GM15510 (cell line): ENCODE measurements around the gene C5orf47.

Experiments used
- POLR2A ChIP-seq: IDR thresholded peaks from 3 replicates; pipeline ENCODE4 v1.6.1; 2011; ENCODE audit warnings: borderline replicate concordance; ENCODE audit not compliant: insufficient read length; ENCODE audit errors: extremely low read depth

C5orf47 gene

DNA sequence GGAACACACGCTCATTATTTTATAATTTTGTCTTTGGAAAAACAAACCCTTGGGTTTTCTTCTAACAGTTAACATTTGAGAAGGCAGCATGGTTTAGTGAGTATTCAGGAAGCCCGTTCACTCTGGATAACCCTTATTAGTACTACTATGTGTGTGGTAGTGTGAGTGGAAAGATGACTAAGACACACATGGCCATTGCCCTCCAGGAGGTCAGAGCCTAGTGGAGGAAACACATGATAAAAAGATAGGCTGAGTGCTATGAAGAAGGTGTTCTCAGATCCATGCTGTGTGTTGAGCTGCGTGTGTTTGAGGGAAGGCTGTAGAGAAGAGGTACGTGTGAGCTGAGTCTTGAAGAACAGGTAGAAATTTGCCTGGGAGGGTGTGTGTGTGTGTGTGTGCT, 8.4 kb downstream of the C5orf47 start:
- TF ChIP-seq POLR2A, result no peak

DNA sequence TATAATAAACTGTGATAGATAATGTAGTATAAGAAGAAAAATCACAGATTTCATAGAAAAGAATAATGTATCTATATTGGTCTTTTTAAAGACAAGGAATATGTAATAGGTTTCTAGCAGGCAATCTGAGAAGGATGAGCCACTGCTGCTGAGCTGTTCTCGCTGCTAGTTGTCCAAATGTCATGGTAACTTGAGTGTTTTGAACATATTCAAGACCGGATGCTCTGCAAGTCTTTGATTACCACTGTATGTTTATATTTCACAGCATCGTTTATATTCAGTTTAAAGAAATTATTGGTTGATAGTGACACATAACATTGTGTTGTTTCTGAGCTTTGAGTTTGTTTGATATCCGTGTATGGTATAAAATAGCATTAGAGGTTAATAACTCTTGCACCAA, 9.6 kb downstream of the C5orf47 start:
- no peak for TF ChIP-seq POLR2A

DNA sequence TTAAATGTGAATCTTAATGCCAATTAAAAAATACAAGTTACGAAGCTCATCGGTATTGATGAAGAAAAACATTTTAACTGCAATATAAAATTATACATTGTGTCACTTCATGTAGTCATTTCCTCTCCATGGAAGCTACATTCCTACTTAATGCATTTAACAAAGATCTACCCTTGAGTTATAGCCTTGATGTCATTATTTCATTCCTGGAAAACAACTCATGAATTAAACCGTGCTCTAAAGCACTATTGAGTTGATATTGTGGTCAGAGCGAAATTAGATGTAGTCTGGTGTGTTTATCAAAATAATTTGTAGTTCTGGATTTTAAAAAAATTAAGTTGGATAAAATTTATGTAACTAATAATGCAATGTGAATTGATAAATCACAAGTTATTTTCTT, 11.1 kb downstream of the C5orf47 start:
- TF ChIP-seq POLR2A, result no peak

DNA sequence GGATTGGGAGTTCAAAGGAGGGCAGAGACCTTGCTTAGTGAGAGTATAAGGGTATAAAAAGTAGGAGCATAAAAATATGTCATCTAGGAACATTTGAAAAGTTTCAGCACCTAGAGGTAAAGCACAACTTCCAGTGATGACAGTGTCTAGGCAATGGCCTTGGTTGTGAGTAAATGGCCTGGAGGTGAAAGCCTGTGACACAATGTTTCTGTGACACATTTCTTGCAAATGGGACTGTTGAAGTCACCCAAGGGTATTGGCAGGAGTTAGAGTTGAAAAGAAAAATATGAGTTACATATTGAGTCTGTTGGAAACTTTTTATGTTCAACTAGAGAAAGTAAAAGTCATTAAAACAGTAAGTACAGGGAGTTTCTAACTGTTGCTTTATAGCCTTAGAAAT, 14.8 kb downstream of the C5orf47 start:
- no peak for TF ChIP-seq POLR2A

DNA sequence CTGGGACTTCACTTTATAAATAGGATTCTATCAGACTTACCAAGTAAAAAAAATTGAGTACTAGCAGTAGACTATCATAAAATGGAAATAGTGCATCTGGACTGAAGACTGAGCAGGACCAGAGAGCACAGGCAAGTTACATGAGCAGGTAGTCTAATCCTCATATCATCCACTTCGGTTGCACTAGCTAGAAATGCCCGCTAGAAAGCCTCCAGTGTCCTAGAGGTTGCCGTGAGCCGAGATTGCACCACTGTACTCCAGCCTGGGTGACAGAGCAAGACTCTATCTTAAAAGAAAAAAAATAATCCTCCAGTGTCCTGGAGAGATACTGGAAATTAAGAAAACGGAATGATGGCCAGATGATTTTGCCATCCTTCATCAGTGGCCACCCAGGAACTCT, 20.0 kb downstream of the C5orf47 start:
- no peak for TF ChIP-seq POLR2A

DNA sequence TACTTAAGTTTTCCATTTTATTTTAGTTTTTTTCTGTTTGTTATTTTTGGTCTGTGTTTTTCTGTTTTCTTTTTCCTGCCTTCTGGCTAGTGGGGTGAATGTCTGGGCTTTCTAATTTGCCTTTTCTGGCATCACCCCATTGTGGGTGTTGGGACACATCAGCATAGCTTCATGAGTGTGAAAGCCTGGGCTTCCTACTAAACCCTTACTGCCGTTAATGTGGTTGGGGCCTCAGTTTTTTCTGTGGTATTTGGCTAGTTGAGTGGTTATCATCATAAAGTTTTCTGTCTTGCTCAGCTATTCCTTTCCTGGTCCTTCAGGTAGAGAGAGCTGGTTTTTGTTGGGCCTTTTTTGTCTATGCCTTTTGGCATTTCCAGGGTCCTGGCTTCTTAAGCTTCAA, 21.4 kb downstream of the C5orf47 start:
- no peak for TF ChIP-seq POLR2A

DNA sequence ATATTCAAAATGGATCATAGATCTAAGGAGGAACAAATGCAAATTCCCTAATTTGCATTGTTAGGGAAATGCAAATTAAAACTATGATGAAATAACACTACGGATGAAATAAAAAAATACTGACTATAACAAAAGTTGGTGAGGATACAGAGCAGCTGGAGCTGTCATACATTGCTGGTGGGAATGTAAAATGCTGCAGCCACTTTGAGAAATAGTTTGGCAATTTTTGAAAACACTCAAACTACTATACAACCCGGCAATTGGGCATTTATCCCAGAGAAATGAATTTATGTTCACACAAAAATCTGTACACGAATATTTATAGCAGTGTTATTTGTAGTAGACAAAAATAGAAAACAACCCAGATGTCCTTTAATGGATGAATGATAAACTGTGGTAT, 22.5 kb downstream of the C5orf47 start:
- TF ChIP-seq POLR2A, result no peak

DNA sequence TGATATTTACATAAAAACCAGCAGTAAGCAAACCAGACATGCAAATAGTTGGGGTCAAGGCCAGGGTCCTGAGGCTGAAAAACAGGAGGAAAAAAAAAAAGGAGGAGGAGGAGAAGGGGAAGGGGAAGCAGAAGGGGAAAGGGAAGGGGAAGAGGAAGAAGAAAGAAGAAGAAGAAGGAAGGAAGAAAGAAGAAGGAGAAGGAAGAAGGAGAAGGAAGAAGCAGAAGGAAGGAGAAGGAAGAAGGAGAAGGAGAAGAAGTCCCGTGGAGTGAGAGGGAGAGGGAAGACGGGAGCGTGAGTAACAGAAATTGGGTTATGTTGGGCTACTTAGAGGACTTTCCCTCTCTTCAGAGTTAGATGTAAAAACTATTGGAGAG, 31.9 kb downstream of the C5orf47 start:
- TF ChIP-seq POLR2A, result no peak

DNA sequence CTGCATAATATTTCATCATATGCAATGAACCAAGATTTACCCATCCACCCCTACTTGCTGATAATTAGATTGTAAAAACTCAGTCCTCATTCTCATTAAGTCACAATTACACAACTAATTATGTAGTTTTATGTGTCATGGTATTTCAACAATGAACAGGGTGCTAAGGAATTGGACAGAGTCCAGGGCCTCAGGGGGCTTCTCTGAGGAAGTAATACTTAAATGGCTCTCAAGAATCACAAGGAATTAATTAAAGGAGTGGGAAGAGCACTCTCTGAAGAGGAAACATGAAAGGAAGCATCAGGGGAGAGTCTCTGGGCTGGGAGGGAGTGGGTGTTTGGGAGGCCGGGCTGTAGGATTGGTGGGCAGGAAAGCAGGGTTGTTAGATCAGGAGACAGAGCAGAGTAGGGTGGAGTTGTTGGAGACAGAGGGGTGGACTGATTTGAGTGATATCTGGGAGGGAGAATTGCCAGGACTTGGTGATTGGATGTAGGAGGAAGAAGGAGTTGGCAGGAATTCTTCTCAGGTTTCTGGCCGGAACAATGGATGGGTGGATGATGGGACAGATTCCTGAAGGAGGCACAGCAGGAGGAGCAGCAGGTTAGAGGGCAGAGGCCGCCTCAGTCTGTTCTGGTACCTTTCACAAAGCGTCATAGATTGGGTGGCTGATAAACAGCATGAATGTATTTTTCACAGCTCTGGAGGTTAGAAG, 33.6 kb downstream of the C5orf47 start:
- TF ChIP-seq POLR2A, result no peak

DNA sequence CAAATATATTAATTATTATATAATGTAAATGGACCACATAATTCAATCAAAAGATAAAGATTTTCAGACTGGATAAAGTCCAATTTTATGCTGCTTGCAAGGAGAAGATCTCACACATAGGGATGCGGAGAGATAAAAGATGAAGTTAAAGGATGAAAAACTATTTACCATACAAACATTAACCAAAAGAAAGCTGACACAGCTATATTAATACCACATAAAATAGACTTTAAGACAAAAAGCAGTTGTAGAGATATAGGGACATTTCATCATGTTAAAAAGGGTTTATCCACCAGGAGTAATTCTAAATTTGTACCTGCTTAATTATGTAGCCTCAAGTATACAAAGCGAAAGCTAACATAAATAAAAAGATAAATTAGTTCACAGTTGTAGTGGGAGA, 41.3 kb downstream of the C5orf47 start:
- TF ChIP-seq POLR2A, result no peak

DNA sequence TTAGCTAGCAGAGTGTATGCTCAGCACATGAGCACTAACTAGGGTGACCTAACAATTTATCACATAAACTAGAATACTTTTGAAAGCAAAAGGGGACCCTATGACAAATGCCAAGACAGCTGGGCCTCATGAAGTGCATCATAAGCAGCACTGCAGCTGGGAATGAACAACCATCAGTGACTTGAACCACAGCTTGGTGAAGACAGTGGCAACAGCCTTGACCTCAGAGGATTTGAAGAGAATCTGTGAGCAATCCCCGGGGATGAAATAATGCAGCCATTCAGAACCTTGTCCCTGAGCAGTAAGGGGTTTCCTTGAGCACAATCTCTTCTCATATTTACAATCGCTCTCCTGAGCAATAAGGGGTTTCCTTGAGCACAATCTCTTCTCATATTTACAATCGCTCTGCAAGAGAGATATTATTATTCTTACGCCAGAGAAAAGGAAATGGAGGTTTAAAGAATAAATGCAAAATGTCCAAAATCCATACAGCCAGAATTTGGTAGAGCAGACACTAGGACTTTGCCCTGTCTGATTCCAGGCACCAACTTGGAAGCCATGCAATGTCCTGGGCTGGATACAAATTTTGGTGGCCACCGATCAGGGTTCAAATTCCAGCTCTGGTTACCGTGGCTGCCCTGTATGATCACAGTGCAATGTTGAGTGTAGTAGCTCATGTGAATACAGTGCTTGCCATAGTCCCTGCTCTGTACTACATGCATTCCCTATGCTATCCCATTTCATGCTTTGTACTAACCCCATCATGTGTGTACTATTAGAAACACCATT, 55.7 kb downstream of the C5orf47 start:
- no peak for TF ChIP-seq POLR2A

DNA sequence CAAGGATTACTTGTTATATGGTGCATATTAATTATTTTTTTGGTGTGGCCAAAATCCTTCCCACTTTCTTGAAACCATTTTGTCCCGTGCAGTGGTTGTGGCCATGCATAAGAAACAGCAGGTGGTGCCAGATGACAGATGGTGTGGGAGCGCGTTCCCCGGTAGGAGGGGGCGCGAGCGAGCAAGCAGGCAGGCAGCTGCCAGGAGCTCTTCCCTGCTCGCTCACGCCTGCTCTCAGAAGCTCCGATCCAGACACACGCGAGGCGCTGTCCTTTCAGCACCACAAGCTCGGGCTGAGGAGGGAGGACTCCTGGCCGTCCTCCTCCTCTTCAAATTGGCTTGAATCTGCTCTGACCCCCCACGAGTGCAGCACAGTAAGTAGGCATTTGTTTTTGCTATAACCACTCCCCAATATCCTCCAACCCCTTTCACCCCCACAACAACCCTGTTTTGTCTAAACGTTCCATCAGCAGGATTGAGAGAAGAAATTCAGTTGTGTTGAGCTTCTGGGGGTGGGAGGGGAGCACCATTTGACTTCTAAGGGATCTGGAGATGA, 56.6 kb downstream of the C5orf47 start, which contains the start of gene NSG2:
Gene NSG2 (plus strand): TSS at position 237 of the 556 bp plus-strand sequence. CDS start 1,050 bp downstream, outside the sequence.
- TF ChIP-seq POLR2A, result no peak

DNA sequence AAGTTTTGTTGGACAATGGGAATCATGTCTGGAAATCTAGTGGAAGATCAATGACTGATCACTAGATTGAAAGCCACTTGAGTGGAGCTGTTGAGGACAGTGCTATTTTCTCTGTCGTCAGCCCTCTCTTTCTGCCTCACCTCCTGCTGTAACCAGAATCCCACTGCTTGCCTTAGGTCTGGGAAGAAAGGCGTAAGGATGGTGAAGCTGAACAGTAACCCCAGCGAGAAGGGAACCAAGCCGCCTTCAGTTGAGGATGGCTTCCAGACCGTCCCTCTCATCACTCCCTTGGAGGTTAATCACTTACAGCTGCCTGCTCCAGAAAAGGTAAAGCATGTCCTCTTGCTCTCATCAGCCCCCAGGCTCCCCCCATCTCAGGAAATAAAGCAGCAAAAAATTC, 57.6 kb downstream of the C5orf47 start:
- TF ChIP-seq POLR2A, result no peak

DNA sequence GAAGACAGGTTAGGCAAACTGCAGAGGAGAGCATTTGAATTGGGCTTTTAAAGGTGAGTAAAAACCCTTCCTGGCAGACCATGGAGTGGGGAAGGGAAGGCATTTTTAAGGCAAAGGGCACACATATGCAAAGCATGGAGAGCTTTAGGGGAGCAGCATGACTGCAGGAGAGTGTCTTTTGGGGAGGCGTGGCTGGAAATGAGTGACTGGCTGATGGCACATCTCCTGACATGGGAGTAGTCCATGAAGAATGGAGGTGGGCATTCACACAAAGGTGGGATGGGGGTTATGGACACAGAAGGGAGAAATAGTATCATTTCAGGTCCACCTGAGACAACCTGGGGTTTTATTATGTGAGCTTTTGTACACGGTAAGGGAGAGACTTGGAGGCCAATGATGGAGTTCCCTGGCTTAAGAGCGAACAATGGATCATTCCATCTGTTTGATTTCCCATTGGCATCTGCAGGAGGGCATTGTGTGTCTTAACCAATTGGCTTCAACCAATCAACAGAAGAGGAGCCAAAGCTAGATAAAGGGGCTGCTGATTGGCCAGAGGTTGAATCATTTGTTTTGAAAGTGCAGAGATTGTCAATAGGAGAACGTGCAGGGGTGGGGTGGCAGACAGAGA, 58.6 kb downstream of the C5orf47 start:
- no peak for TF ChIP-seq POLR2A

DNA sequence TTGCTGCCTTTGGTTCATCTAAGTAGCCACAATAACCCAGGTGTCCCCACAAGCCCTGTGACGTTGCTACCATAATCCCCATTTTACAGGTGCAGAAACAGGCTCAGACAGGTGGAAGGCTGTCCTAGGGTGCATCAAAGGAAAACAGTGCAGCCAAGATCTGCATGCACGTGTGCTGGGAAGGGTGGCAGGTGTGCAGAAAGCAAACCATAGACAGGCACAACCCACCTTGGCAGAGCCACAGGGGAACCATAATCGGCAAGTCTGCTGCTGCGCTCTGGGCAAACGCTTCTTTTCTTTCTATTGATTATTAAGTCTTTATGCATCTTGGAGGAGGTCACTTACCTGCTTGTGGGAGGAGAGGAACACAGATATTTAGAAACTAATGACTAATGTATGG, 63.7 kb downstream of the C5orf47 start:
- no peak for TF ChIP-seq POLR2A
